Stimulated activated CD4-positive, alpha-beta T cell treated with anti-CD3 and anti-CD28 coated beads, TNF-alpha, amount 100 ng/mL, for 48 hours (primary cell): ENCODE measurements around the gene SIAH3.

ENCODE experiments used
- DNase-seq, 3 donors: peaks; one replicate each; pipeline ENCODE4 v3.0.0-alpha.2; 2020; ENCODE audit warnings: low read depth in 3 of 3

The SIAH3 gene

GRCh38 chr13:45863709-45864590 lies 12.4 kb upstream of the SIAH3 start:
- DNase-seq = no peak

GRCh38 chr13:45861322-45861721 lies 9.8 kb upstream of the SIAH3 start:
- DNase-seq = no peak

- no peak for DNase-seq
These were observed 8.7 kb upstream of the SIAH3 start for GRCh38 chr13:45860240-45860639.

GRCh38 chr13:45859705-45860104 lies 8.2 kb upstream of the SIAH3 start:
- no peak for DNase-seq

GRCh38 chr13:45852494-45852893 lies 941 bp upstream of the SIAH3 start:
- DNase-seq = no peak

DNA sequence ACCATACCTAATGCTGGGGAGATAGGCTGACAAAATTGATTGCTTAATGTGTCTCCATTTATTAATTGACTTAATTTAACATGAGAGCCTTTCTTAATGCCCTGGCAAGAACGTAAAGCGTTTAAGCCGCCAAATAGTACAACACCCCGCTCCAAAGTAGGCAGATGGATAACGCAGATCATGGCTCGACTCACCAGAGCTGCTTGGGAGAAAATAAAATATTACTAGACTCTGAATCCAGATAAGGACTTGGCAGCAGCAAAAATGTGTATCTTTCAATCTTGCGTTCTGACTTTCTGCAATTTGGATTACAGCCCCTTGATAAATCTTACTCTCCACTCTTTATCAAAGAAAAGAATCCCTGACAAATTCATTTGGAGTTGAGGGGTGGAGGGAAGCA lies 403 bp upstream of the SIAH3 start:
- DNase-seq = no peak

- no peak for DNase-seq
These were observed 1.4 kb downstream of the SIAH3 start for GRCh38 chr13:45850027-45850613.

DNA sequence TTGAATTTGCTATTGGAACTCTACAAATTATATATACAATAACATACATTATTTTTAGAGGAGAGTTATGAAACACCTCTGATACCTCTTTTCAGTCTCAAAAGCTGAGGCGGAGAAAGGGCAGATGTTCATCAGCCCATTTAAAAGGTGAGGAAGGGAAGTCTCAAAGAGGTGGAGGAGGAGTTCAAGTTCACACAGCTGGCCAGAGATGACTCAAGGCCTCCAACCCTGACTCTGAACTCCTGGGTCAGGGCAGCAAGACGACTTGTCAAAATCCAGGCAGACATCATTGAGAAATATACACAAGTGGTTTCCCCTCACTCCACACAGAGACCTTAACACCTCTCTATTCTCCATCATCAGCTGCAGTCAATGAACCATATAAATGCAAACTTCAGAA lies 2.1 kb downstream of the SIAH3 start:
- no peak for DNase-seq

GRCh38 chr13:45847554-45848224 lies 3.9 kb downstream of the SIAH3 start:
- DNase-seq = no peak

DNA sequence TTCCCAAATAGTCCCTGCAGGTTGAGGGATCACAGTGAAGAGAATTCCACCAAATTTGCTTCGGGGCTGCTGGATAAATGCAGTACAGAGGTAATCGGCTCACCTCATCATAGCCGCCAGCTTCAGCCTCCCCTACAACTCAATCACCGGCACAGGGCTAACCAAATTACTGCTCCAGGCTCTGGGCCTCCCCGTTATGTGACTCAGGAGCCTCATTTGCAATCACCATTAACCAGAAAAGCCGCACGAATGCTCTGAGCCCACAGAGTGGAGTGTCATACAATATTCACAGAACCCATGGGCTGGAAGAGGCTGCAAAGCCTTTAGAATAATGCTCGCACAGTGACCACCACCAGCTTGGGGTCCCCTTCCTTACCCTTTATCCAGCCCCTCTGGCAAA lies 4.9 kb downstream of the SIAH3 start:
- DNase-seq = no peak

DNA sequence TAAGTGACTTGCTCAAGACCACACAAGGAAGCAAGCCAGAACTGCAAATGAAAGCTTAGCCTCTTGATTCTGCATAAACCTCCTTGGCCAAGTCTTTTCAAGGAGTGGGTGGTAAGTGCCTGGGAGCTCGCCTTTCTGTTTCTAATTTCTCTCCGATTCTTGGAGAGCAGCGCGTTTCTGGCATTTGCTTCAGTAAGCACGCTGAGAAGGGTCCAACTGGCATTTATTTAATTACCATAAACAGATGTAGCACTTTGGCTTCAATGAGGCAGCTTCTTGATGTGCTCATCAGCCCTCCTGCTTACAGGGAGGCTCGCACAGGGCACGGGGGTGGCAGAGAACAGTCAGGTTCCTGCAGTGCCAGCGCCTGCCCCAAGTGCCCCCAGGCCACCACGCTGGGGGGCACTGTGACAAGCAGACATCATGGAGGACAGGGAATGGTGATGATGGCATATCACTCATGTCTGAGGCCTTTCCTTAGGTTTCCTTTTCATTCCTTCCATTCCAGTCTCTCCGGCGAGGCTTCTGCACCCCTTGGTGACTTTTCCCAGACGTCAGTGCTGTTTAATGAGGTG lies 13.3 kb downstream of the SIAH3 start:
- DNase-seq = no peak

GRCh38 chr13:45837111-45837510 lies 14.4 kb downstream of the SIAH3 start:
- no peak for DNase-seq

DNA sequence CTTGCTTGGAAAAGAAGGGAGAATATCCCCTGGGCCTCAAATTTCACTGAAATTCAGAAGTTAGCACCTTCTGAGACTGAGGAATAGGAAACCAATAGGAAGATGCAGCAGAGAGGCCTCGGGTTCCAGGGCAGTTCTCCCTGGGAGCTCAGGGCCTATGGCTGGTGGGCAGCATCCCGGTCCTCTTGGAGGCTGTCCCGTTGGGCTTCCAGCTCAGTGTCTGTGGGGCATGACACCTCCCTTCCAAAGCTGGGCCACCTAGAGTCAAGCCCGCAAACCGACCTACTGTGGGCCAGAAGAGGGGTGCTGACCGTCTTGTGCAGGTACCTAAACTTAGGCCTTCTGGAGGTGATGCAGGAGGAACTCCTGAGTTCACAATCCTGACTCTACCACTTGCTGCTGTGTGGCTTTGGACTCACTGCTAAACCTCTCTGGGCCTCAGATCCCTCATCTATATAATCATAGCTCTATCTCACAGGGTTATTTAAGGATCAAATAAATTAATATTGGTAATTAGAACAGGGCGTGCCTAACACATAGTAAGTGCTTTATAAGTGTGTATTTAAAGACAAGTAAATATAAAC lies 17.1 kb downstream of the SIAH3 start:
- DNase-seq = no peak

GRCh38 chr13:45833663-45834375 lies 17.7 kb downstream of the SIAH3 start:
- no peak for DNase-seq

DNA sequence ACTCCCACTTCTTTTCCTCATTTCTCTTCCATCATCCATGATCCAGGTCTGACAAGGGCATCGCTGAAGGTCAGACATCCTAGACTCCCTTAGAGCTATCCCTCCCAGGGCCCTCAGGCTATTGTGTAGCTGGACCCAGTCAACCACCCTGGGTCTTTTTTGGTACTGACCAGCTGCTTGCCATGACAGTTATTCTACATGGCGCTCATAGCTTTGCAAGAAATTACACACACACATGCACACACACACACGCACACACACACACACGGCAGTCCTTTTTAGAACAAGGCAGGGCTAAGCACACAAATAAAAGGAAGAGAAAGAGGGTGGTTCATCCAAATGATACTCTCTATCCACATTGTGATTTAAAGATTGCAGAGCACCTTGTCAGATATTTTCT lies 18.3 kb downstream of the SIAH3 start:
- DNase-seq = no peak

GRCh38 chr13:45831851-45832250 lies 19.7 kb downstream of the SIAH3 start:
- no peak for DNase-seq

DNA sequence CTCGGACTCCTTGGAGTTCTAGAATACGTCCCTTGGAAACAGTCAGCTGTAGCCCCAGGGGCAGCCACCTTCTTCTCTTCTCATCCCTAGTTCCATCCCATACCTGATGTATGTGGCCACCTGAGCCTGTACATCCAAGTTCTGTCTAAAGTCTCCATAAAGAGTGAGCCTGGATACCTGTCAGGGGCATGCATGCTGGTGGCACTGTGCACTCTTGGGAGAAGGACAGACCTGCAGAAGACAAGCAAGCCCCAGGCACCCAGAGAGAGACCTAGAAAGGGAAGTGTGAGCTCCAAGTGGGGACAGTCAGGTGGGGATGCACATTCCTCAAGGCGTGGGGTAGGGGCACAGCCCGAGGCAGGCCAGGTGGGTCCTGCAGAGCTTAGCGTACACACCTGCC lies 21.4 kb downstream of the SIAH3 start:
- DNase-seq = no peak

GRCh38 chr13:45828256-45828968 lies 23.1 kb downstream of the SIAH3 start:
- no peak for DNase-seq

DNA sequence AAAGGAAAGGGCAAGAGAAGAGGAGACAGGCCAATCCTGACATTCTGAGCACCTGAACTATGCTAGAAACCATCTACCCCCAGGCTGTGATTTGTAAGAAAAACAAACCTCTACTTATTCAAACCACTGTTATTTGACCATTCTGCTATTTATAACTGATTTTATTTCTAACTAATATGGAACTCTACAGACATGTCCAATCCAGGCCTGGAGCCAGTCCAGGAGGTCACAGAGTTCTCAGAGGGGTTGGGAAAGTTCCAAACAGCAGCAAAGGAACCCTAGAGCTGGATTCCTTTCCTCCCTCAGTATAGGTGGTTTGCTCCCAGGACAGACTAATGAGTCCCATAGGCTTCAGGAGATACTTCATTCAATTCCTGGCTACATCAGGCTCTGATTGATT lies 24.2 kb downstream of the SIAH3 start:
- no peak for DNase-seq

GRCh38 chr13:45826731-45827130 lies 24.8 kb downstream of the SIAH3 start:
- no peak for DNase-seq

- no peak for DNase-seq
These were observed 26.2 kb downstream of the SIAH3 start for GRCh38 chr13:45825387-45825650.
